NCI-H2081 treated with DMSO at 0.1 percent for 48 hours (cell line): ENCODE measurements around the gene MAP2K4.
"Not testable (repeated sequence)": the region's sequence is repeated elsewhere in the genome, so short reads cannot be mapped to it uniquely, and the experiment has no call there.

ENCODE experiments used
- DNase-seq: peaks from one replicate; lab custom pipeline; 2025; lab: John Stamatoyannopoulos, UW

Gene MAP2K4

DNA sequence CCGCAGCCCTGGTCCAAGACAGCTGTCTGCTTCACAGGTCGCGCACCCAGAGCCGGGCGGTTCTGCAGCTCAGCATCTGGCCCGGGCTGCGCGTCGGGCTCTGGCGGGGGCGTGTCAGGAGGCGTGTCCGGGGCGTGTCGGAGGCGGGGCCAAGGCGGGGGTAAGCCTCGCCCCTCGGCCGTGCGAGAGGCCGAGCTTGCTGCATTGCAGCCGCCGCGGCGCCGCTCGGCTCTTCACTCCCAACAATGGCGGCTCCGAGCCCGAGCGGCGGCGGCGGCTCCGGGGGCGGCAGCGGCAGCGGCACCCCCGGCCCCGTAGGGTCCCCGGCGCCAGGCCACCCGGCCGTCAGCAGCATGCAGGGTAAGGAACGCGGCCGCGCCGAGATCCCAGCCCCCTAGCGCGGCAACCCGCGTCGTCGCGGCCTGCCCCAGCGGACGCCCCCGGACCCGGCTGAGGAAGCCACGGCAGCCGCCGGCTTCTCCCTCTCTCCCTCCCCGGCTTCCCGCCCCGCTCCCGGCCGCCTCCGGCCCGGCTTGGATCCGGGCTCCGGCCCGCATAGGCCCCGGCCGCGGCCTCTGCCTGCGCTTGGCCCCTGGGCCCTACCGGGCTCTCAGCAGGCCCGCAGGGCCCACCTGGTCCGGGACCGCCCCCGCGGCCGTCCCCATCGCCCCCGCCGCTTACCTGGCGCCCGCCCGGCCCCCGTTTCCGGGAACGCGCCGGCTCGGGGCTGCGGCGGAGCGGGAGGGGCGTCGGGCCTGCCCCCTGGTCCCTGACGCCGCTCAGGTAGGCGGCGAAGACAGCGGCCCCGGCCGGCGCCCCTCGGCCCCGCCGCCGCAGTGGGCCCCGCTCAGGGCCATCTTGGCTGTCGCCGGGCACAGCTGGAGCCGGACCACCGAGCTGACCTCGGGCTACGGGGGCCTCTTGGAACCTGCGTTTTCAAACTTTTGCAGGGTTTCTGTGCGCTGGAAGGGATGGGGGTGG, at the start of gene MAP2K4:
Gene MAP2K4, plus strand, starts transcription at position 236 of the 981 bp plus-strand sequence. Its CDS starts 10 bp downstream, at position 246.
- DNase-seq, result peak; percentile 0

DNA sequence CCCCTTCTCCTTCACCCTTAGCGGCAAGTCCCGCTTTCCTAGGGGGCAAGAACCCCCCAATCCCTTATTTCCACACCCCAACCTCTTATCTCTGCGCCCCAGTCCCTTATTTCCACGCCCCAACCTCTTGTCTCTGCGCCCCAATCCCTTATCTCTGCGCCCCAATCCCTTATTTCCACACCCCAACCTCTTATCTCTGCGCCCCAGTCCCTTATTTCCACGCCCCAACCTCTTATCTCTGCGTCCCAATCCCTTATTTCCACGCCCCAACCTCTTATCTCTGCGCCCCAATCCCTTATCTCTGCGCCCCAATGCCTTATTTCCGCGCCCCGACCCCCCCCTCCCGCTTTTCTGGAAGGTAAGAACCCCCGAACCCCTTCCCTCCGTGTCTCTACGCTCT, 47.9 kb upstream of the MAP2K4 start:
- not testable (repeated sequence) for DNase-seq

GRCh38 chr17:11979795-11980194, 40.9 kb upstream of the MAP2K4 start:
- DNase-seq, result no peak

- DNase-seq, result no peak
Measured at GRCh38 chr17:11980813-11981212, 39.9 kb upstream of the MAP2K4 start.

DNA sequence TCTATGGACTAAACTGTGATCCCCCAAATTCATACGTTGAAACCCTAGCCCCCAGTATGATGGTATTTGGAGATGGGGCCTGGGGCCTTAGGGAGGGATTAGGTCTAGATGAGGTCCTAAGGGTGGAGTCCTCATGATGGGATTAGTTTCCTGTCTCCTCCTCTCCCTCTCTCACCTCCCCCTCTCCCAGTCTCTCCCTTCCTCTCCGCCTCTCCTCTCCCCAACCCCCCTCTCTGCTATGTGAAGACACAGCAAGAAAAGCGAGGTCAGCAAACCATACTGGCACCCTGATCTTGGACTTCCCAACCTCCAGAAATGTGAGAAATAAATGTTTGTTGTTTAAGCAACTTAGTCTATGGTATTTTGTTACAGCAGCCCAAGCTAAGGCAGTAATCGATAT, 38.8 kb upstream of the MAP2K4 start:
- DNase-seq, result no peak

GRCh38 chr17:11986179-11986941, 34.3 kb upstream of the MAP2K4 start:
- DNase-seq, result no peak

DNA sequence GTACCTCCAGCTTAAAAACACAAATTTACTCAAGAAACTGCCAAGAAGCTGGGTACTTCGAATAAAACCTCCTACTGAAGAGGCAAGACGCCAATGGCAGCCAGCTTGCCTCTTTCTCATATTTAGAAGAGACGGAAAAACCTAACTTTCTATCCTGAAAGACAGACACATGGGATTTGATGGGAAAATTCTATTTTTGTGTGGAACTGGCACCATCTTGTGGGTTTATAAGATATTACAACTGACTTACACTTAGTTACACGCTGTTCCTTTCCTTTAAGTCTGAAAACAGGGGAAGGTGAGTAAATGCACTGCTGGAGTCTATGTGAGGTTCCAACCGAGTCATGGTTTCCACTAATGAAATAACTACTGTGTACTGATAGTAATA, 33.7 kb upstream of the MAP2K4 start:
- no peak for DNase-seq

- no peak for DNase-seq
Measured at GRCh38 chr17:11990363-11990983, 30.2 kb upstream of the MAP2K4 start.

GRCh38 chr17:11991461-11991860, 29.2 kb upstream of the MAP2K4 start:
- no peak for DNase-seq

GRCh38 chr17:11996722-11997146, 23.9 kb upstream of the MAP2K4 start:
- DNase-seq, result no peak

DNA sequence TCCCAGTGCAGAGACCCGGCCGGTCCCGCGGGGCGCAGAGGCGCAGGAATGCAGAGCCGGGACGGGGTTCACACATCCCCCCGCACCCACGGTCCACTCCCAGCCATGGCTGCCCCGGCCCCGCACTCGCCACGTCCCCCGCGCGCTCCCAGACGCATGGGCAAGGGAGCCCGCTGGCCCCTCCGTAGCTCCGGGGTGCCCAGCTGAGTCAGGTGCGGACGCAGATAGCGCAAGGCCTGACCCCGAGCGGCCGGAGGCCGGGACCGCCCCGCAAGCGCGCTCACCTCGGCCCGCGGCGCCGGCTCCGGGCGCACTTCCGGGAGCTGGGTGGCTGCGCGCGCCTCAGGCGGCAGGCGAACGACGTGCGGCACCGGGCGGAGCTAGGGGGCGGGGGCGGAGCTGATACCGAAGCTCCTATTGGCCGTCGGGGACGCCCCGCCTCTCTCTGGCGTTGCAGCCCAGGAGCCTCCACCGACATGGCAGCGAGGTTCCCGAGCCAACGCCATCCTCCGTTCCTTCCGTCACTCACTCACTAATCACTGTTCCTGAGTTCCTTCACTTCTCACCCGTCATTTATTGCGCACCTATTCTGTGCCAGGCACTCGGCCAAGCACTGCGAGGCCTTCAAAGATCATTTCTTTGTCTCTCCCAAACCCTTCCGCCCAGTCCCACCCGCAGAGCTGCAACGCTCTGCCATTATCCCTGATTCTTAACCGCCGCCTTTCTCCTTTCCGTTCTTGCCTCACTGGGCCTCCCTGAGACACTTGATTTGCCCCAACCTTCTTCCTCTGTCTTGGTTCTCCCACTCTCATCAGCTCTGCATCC, 23.3 kb upstream of the MAP2K4 start, which contains the start of gene ZNF18:
Gene ZNF18, minus strand, starts transcription at position 329 of the 825 bp plus-strand sequence. CDS start 4,646 bp downstream, outside the sequence.
- DNase-seq, result peak; percentile 42

- DNase-seq, result no peak
Measured at GRCh38 chr17:11997972-11998233, 22.8 kb upstream of the MAP2K4 start.

DNA sequence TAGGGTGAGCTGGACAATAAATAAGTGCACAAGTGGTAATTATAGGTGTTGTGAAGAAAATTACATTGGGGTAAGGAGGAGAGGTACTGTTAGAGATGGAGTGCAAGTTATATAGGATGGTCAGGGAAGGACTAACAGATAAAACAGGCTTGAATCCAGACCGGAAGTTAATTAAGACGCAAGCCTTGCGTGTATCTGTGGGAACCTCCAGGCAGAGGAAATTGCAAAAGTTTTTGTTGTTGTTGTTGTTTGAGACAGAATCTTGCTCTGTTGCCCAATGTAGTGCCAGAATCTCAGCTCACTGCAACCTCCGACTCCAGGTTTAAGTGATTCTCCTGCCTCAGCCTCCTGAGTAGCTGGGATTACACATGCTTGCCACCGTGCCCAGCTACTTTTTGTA, 21.0 kb upstream of the MAP2K4 start:
- DNase-seq, result no peak

DNA sequence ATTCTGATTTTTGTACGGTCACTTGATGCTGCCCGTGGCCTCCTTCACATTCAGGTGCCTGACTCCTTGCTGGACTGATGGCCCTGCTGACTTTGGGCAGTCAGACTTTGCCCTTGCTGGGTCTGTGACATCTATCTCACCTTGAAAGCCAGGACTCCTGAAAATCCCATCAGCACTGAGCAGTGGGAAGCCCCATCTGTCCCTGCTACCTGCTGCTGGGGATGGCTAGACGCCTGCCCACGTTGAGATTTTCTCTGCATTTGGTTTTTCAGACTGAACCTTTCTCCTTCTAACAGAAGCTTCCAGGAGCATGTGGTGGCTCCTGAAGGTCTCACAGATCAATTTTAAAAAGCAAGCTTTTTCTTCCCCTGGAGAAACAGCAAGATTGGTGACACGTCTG, 13.2 kb upstream of the MAP2K4 start:
- no peak for DNase-seq

DNA sequence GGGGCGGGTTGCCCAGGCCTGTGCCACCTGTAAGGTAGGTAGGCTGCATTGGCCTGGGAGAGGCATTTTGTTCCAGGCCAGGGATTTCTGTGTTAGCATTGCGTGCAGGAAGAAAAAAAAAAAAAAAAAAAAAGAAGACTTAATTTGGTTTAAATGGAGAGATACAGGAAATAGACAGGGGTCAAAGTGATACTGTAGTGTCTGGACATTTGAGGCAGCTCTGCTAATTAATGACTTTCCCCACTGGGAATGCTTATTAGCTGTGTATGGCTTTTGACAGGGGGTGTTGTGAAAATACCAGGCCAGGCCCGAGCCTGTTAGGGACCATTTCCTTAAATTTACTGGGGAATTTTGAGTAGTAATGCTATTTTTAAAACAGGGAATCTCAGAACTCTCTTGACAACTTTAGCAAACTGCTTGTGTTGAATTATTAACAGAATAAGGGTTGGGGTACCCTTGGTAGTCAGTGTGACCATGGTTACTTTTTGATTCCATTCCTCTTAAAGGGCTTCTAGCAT, 1.0 kb downstream of the MAP2K4 start:
- no peak for DNase-seq

- DNase-seq, result no peak
Measured at GRCh38 chr17:12022310-12022709, 1.6 kb downstream of the MAP2K4 start.

DNA sequence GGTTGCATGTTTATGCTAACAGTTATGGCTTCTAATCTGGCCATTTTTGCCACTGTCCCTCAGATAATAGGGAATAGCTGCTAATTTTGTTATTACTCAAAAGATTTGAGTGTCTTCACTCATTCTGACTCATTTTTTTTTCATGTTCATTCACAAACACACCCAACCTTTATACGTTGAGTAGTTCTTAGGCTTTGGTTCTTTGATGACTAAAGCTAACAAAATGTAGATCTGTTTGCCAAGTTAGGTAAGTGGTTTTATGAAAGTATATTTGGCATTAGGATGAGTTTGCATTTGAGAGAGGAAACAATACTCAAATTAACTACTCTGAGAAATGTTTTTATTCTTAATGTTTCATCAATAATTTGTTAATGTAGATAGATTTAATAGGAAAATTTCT, 3.6 kb downstream of the MAP2K4 start:
- DNase-seq, result no peak

DNA sequence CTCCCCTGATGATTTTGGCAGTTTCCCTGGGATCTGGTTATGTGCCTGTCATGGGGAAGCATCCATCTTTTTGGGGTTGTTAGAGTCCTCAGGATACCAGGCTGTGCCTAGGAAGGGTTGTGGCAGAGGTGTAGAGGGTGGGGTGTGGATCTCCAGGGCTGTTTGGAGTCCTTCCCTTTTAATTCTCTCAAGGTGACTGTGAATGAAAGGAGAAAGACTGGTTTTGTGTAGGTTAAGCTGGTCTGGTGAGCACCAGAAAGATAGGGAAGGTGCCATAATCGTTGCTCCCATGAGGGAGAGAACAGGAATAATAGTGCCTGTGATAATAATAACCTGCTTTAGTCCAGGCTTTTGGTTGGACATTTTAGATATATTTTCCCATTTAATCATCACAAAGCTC, 7.0 kb downstream of the MAP2K4 start:
- DNase-seq, result no peak

DNA sequence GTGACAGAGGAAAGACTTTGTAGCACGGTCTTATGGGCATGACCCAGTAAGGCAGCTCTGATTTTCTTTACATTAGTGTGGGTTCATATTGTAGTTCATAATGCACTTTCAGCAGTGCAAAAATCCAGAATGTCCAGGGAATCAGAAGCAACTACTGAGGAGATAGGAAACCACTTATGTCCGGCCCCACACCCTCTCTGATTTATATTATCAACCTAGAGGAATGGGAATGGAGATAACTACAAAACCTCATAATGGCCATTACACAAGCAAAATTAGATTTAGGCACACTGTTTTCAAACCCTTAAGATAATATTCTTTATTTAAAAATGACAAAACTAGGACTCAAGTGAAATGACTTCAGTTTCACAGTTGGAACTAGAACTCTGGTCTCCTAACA, 7.9 kb downstream of the MAP2K4 start:
- no peak for DNase-seq

GRCh38 chr17:12034538-12034937, 13.9 kb downstream of the MAP2K4 start:
- no peak for DNase-seq

- no peak for DNase-seq
Measured at GRCh38 chr17:12035673-12036072, 15.0 kb downstream of the MAP2K4 start.

DNA sequence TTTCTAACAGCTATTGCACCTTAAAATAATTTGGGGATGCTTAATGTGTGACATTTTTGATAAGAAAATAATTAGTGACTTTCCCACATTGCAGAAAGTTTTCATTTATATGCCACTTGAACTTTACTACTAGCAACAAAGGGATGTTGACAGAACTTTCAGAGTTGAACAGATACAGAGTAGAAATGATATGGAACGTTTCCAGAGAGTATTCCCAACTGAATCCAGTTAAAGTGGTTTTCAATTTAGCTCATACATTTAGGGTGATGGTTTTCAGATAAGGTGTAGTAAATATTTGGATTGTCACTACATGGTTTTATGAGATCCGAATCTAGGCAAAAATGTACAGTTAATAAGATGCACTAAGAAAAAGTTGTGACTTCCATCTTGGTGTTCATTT, 17.3 kb downstream of the MAP2K4 start:
- no peak for DNase-seq
